ENCODE data around the gene TRPV6.

GRCh38 chr7:142904128-142904527 is 18.6 kb upstream of the TRPV6 start:
- no peak for TF ChIP-seq POLR2A (IDR thresholded peaks at IDR 0.05)
- no peak for TF ChIP-seq CTCF (IDR thresholded peaks at IDR 0.05 in 8 of 11, conservative IDR thresholded peaks at IDR 0.05 in 3 of 11)
- no peak for TF ChIP-seq POLR2AphosphoS5 (IDR thresholded peaks at IDR 0.05)
